Stimulated activated CD4-positive, alpha-beta T cell treated with anti-CD3 and anti-CD28 coated beads, Interleukin-12 subunit alpha, Interleukin-12 subunit beta, amount 100 ng/mL, for 4 hours (primary cell): ENCODE results near the gene CRIM1.

Experiments
- DNase-seq: peaks from one replicate; pipeline ENCODE4 v3.0.0-alpha.2; 2020

The CRIM1 gene

GRCh38 chr2:36462311-36462935 lies 106.8 kb downstream of the CRIM1 start:
- no peak for DNase-seq

DNA sequence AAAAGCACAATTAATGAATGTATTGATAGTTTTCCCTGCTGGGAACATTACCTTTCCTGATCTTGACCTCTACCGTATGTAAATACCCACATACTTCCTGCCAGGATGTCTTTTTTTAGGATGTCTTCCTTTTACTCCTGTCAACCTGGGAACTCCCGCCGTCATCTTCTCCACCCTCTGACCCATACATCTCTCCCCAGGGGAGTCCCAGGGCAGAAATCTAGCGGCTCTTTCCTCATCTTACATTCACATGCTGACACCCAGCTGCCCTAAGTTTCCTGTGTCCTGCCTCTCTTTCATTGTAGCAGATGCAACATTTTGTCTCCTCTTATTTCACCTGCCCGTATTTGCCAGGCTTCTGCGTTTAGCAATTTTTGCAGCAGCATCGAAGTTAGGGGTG lies 107.8 kb downstream of the CRIM1 start:
- DNase-seq: no peak

DNA sequence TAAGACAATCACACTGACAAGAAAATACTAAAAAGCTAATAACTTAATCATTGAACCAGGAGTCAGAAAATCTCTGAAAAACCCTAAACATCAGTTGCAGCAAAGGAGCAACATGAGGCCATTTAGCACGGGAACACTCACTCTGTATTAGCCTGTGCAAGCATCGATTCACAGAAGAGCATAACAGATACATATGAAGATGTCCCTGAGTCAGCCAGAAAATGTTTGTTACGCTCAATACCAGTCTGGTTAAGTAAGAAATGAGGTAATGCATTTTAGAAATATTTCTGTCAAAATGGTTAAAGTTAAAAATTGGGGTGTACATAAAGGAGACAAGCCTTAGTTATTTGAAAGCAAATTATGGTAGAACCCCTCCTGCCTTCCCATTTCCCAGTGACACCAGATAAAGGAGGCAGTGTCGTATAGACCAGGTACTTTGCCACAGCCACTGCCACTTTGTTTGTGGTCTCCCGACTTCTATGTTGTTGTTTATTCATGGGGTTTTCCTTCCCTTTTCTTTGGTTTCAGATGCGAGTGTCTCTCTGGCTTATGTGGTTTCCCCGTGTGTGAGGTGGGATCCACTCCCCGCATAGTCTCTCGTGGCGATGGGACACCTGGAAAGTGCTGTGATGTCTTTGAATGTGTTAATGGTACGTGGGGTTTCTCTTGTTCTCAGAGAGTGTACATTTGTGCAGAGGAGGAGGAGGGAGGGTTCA lies 108.6 kb downstream of the CRIM1 start:
- no peak for DNase-seq

DNA sequence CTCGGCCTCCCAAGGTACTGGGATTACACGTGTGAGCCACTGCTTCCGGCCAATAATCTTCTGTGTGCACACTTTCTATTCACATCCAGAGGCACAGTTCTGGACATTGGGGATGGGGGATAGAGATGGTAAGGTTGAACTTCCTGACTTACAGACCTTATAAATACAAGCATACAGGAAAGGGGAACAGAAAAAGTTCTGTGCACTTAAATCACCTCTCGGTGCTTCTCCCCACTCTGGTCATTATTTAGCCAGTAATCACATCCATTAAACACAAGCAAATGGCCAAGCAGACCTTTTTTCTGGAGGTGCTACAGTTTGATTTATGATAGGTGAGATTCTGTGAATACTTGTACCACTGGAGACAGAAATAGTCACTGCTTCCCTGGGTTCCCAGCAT lies 110.6 kb downstream of the CRIM1 start:
- DNase-seq: no peak

- no peak for DNase-seq
Observed at GRCh38 chr2:36468463-36469105, 113.0 kb downstream of the CRIM1 start.

GRCh38 chr2:36469106-36469477 lies 113.5 kb downstream of the CRIM1 start:
- DNase-seq: no peak

DNA sequence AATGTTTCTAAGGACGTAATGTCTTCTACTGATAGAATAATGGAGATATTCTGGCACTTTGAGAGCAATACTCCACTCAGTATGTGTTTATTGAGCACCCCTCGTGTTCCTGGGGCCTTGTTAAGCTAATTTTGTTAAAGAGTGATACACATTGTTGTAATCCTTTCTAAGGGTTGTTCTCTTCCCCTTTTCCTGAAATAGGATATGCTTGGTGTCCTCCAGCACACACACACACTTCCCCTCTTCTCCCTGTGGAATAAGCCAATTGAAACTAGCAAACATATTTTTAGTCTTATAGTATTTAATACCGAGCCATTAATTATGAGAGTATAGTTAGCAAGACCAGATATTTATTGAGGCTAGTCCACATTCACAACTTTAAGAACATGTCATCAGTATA lies 114.1 kb downstream of the CRIM1 start:
- DNase-seq: no peak

GRCh38 chr2:36473230-36473629 lies 117.7 kb downstream of the CRIM1 start:
- no peak for DNase-seq

GRCh38 chr2:36476411-36476810 lies 120.8 kb downstream of the CRIM1 start:
- DNase-seq: no peak

DNA sequence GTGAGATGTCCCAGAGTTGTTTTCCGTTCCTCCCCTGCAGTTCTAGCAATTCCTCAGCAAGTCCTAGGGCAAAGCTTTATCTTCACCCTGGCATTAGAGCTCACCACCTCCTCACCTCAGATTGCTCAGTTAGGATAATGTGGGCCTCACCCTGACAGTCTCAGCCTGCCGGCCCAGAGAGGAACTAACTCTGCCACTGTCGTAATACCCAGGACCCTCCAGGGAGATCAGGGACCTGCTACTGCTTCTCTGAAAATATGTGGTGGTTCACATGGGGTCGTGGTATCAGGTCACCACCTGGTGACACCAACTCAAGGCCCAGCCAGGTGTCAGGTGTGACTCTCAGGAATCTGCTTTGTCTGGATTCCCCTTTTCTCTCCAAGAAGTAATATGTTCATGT lies 121.7 kb downstream of the CRIM1 start:
- DNase-seq: no peak

DNA sequence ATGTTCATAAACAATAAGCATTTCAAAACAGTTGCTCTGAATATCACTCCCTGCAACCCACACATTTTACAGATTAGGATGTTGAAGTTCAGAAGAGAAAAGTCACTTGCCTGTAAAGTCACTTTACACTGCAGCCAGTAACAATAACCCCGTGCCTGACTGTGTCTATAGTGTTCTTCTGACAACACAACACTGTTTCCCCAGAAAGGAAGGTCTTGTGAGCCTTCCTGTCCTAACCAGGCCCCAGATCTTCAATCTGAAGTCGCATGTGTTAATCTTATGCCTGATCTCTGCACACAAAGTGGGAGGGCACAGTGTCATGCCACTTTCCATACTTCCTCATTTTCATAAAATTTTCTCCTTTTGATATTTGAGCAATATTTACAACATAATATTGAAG lies 122.2 kb downstream of the CRIM1 start:
- no peak for DNase-seq

DNA sequence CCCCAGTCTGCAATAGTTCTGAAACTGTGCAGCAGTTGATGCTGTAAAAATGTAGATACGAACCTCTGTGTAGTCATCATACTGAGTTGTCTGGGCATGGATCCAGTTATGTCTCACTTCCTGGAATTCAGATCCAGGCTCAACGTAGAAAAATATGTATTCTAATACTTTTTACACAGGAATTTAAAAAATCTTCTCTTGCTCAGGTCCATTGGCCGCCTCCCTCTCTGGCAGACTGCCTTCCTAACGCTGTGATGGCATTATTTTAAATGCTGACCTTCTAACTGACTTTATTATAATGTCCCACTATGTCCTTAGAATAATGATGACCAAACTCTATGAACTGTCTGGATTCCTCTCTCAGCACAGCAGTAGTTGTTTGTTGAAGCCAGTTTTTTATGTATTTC lies 122.8 kb downstream of the CRIM1 start:
- DNase-seq: no peak

- no peak for DNase-seq
Observed at GRCh38 chr2:36478999-36479398, 123.4 kb downstream of the CRIM1 start.

DNA sequence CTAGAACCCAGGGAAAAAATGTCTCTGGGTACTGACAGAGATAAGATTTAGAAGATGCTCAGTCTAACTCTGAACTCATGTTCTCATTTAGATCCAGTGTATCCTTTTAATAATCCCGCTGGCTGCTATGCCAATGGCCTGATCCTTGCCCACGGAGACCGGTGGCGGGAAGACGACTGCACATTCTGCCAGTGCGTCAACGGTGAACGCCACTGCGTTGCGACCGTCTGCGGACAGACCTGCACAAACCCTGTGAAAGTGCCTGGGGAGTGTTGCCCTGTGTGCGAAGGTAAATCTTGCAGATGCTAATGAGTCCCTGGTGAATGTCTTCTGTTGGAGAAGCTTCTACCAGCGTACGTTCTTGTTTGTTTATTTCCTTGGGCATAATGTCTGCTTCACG lies 123.8 kb downstream of the CRIM1 start:
- DNase-seq: no peak

GRCh38 chr2:36480028-36480427 lies 124.5 kb downstream of the CRIM1 start:
- DNase-seq: no peak

DNA sequence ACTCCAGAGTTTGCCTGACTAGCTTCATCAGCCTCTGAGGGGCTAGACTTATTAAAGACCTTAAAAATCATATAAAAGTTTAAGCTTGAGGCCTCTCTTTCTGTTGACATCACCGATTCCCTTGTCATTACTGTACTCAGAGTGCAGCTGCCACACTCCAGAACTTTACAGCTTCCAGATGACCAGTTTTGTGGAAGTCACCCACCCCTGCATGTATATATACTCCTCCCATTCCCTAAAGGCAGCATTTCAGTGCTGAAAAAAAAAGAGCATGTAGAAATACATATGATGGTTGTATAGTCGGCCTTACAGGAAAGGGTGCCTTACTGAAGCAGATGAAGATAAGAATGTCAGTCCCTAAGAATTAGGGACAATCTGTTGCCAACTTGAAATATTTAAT lies 125.1 kb downstream of the CRIM1 start:
- no peak for DNase-seq

DNA sequence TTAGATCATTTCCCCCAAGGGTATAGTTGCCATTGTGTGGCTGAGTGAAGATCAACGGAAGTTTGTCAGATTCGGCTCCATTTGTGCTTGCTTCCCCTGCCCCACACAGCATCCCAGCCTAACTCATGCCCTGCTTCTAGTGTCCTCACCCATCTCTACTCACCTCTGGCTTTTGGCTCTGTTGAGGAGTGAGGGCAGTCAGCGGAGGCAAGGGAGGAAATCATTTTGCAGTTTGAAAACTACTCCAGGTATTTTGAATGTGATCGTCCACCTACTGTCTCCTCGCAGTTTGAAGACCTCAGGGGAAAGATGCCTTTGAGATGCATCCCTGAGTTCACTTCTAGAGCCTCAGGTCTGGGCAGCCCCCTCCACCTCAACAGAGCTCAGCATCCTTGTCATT lies 126.1 kb downstream of the CRIM1 start:
- DNase-seq: no peak

- DNase-seq: no peak
Observed at GRCh38 chr2:36482576-36483214, 127.1 kb downstream of the CRIM1 start.

DNA sequence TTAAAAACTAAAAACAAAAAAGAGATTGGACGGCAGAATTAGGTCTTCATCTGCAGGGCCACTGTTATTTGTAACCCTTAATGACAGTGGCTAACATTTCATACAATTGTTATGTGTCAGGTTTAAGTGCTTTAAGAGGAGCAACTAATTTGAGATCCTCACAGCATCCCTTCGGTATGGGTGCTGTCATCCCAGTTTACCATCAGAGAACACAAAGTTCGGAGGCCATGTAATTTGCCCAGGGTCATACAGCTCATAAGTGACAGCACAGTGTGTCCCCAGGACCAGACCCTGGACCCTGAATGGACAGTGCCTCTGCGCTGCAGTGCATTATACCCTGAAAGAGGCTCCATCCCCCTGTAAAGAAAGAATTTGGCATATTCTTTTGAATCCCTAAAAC lies 127.7 kb downstream of the CRIM1 start:
- DNase-seq: no peak

DNA sequence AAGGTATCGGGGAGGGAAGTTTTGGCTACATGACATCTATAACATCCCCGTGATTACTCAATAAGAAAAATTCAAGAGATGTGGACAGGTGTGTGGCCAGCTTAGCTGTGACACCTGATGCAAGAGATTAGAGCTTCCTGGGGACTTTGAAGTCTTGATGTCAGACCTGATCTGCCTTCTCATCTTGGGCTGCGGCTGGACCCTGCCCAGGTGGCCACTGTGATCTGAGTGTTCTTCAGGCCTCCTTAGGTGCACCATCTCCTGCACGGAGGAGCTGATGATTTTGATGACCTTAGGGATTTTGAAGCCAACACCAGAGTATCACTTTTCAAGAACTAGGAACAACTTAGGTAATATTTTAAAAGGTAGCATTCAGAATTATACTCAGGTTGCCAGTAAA lies 128.9 kb downstream of the CRIM1 start:
- DNase-seq: no peak

DNA sequence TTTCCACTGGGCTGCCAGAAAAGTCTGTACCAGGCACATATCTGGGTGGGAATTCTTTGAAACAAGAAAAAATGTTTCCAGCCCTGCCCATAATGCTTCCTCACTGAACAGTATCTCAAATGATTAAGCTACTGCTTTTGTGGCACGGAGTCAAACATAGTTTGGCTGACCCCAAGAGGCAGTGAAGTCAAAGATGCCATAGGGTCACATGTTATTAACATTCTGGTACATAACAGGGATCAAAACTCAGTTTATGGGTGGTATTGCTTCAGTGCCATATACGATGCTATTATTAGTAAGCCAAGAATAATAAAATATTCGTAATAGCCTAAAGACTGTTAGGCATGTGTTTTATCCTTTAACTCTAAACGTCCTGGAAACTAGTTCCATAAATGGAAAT lies 129.9 kb downstream of the CRIM1 start:
- DNase-seq: no peak

GRCh38 chr2:36486521-36487044 lies 131.0 kb downstream of the CRIM1 start:
- no peak for DNase-seq

- DNase-seq: no peak
Observed at GRCh38 chr2:36487947-36488346, 132.4 kb downstream of the CRIM1 start.

GRCh38 chr2:36489281-36489680 lies 133.7 kb downstream of the CRIM1 start:
- DNase-seq: no peak
